Measurements from ENCODE around the gene KRT8. TPM values are rescaled to one million over a fixed set of nuclear protein-coding genes. Genes with fewer than 3 reads are reported as not detected.

Gene KRT8
- total and polyA plus RNA-seq, 2 of the 13 experiments (the other 11 are each of a cell fraction or from before 2014, with no cell fraction given) = 498 to 718 TPM

- peak in 1 of 2 experiments; percentile 51; a peak in 1 of 4 replicates for TF ChIP-seq EP300 (IDR thresholded peaks at IDR 0.05; ENCODE audit: low read depth in 2 of 2, low read length in 2 of 2)
- no peak for TF ChIP-seq EP300 (CRISPR knock-in tag; IDR thresholded peaks at IDR 0.05; ENCODE audit: borderline replicate concordance)
- peak; percentile 81 for TF ChIP-seq HNF4A (CRISPR knock-in tag; IDR thresholded peaks at IDR 0.05)
- no peak for TF ChIP-seq ZNF17 (CRISPR knock-in tag; IDR thresholded peaks at IDR 0.05)
- no peak for TF ChIP-seq KDM4B (CRISPR knock-in tag; IDR thresholded peaks at IDR 0.05)
- TF ChIP-seq ZNF251 (CRISPR knock-in tag; IDR thresholded peaks at IDR 0.05) = no peak
- TF ChIP-seq ZNF296 (CRISPR knock-in tag; conservative IDR thresholded peaks at IDR 0.05) = 0 out of 2 replicates have a peak, but pooled peaks have one; percentile 23
- peak; percentile 22; the same call in 1 of the 2 replicates for TF ChIP-seq HOXA3 (CRISPR knock-in tag; IDR thresholded peaks at IDR 0.05)
- TF ChIP-seq ZNF34 (CRISPR knock-in tag; IDR thresholded peaks at IDR 0.05; ENCODE audit: borderline replicate concordance) = no peak
- peak; percentile 81 for TF ChIP-seq PAXIP1 (CRISPR knock-in tag; conservative IDR thresholded peaks at IDR 0.05)
- TF ChIP-seq, protein P1, sequence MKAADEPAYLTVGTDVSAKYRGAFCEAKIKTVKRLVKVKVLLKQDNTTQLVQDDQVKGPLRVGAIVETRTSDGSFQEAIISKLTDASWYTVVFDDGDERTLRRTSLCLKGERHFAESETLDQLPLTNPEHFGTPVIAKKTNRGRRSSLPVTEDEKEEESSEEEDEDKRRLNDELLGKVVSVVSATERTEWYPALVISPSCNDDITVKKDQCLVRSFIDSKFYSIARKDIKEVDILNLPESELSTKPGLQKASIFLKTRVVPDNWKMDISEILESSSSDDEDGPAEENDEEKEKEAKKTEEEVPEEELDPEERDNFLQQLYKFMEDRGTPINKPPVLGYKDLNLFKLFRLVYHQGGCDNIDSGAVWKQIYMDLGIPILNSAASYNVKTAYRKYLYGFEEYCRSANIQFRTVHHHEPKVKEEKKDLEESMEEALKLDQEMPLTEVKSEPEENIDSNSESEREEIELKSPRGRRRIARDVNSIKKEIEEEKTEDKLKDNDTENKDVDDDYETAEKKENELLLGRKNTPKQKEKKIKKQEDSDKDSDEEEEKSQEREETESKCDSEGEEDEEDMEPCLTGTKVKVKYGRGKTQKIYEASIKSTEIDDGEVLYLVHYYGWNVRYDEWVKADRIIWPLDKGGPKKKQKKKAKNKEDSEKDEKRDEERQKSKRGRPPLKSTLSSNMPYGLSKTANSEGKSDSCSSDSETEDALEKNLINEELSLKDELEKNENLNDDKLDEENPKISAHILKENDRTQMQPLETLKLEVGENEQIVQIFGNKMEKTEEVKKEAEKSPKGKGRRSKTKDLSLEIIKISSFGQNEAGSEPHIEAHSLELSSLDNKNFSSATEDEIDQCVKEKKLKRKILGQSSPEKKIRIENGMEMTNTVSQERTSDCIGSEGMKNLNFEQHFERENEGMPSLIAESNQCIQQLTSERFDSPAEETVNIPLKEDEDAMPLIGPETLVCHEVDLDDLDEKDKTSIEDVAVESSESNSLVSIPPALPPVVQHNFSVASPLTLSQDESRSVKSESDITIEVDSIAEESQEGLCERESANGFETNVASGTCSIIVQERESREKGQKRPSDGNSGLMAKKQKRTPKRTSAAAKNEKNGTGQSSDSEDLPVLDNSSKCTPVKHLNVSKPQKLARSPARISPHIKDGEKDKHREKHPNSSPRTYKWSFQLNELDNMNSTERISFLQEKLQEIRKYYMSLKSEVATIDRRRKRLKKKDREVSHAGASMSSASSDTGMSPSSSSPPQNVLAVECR (CRISPR knock-in tag; IDR thresholded peaks at IDR 0.05; ENCODE audit: borderline replicate concordance) = peak; percentile 40; the same call in 1 of the 2 replicates
- TF ChIP-seq, protein P2, sequence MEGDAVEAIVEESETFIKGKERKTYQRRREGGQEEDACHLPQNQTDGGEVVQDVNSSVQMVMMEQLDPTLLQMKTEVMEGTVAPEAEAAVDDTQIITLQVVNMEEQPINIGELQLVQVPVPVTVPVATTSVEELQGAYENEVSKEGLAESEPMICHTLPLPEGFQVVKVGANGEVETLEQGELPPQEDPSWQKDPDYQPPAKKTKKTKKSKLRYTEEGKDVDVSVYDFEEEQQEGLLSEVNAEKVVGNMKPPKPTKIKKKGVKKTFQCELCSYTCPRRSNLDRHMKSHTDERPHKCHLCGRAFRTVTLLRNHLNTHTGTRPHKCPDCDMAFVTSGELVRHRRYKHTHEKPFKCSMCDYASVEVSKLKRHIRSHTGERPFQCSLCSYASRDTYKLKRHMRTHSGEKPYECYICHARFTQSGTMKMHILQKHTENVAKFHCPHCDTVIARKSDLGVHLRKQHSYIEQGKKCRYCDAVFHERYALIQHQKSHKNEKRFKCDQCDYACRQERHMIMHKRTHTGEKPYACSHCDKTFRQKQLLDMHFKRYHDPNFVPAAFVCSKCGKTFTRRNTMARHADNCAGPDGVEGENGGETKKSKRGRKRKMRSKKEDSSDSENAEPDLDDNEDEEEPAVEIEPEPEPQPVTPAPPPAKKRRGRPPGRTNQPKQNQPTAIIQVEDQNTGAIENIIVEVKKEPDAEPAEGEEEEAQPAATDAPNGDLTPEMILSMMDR (CRISPR knock-in tag; IDR thresholded peaks at IDR 0.05) = peak; percentile 14; the same call in 1 of the 2 replicates
- TF ChIP-seq PRDM15 (CRISPR knock-in tag; IDR thresholded peaks at IDR 0.05) = peak; percentile 80
- TF ChIP-seq ZSCAN20 (CRISPR knock-in tag; IDR thresholded peaks at IDR 0.05; ENCODE audit: borderline replicate concordance) = no peak
Observed at GRCh38 chr12:52946797-52947547, 42.1 kb upstream of the KRT8 start (continued).
